HG02571 (cell line): Measurements from ENCODE around the gene CADPS.

Source experiments
- ATAC-seq: cut with Tn5 transposase; IDR thresholded peaks from one replicate; pipeline ENCODE4 v1.9.1; 2021; ENCODE audit warnings: mild to moderate bottlenecking, moderate library complexity; ENCODE audit not compliant: unreplicated experiment

Gene CADPS

GRCh38 chr3:62531981-62532380 lies 343.2 kb downstream of the CADPS start:
- ATAC-seq = no peak

GRCh38 chr3:62531493-62531892 lies 343.7 kb downstream of the CADPS start:
- no peak for ATAC-seq

- ATAC-seq = no peak
These were observed 346.0 kb downstream of the CADPS start for GRCh38 chr3:62529230-62529629.

GRCh38 chr3:62527474-62527873 lies 347.7 kb downstream of the CADPS start:
- no peak for ATAC-seq

- no peak for ATAC-seq
These were observed 349.9 kb downstream of the CADPS start for GRCh38 chr3:62525281-62525680.

- ATAC-seq = no peak
These were observed 351.5 kb downstream of the CADPS start for GRCh38 chr3:62523672-62524071.

GRCh38 chr3:62521464-62522105 lies 353.6 kb downstream of the CADPS start:
- ATAC-seq = no peak

GRCh38 chr3:62503516-62503915 lies 371.7 kb downstream of the CADPS start:
- no peak for ATAC-seq

GRCh38 chr3:62502315-62503300 lies 372.6 kb downstream of the CADPS start:
- ATAC-seq = no peak

GRCh38 chr3:62501289-62501668 lies 373.9 kb downstream of the CADPS start:
- ATAC-seq = no peak

GRCh38 chr3:62500556-62501288 lies 374.5 kb downstream of the CADPS start:
- no peak for ATAC-seq

- no peak for ATAC-seq
These were observed 378.1 kb downstream of the CADPS start for GRCh38 chr3:62497156-62497555.

- no peak for ATAC-seq
These were observed 378.7 kb downstream of the CADPS start for GRCh38 chr3:62496503-62496902.

GRCh38 chr3:62493109-62493801 lies 382.0 kb downstream of the CADPS start:
- ATAC-seq = no peak

GRCh38 chr3:62482961-62483360 lies 392.3 kb downstream of the CADPS start:
- no peak for ATAC-seq

- no peak for ATAC-seq
These were observed 393.3 kb downstream of the CADPS start for GRCh38 chr3:62481962-62482361.

GRCh38 chr3:62480056-62480455 lies 395.2 kb downstream of the CADPS start:
- no peak for ATAC-seq

- no peak for ATAC-seq
These were observed 395.9 kb downstream of the CADPS start for GRCh38 chr3:62479326-62479725.

GRCh38 chr3:62475306-62475705 lies 399.9 kb downstream of the CADPS start:
- ATAC-seq = no peak

- ATAC-seq = no peak
These were observed 407.1 kb downstream of the CADPS start for GRCh38 chr3:62467966-62468722.
